HG03159 (cell line): Measurements from ENCODE around the gene SLC44A1.

Experiments used
- ATAC-seq: cut with Tn5 transposase; IDR thresholded peaks from one replicate; pipeline ENCODE4 v1.9.1; 2021; ENCODE audit warnings: mild to moderate bottlenecking, moderate library complexity; ENCODE audit not compliant: unreplicated experiment

The SLC44A1 gene

GRCh38 chr9:105455836-105456475 lies 211.5 kb downstream of the SLC44A1 start:
- no peak for ATAC-seq

GRCh38 chr9:105457560-105458294 lies 213.3 kb downstream of the SLC44A1 start:
- ATAC-seq = no peak

GRCh38 chr9:105458404-105458803 lies 214.0 kb downstream of the SLC44A1 start:
- no peak for ATAC-seq

- ATAC-seq = no peak
Measured at GRCh38 chr9:105459336-105459735, 214.9 kb downstream of the SLC44A1 start.

- ATAC-seq = no peak
Measured at GRCh38 chr9:105466898-105467455, 222.5 kb downstream of the SLC44A1 start.

- no peak for ATAC-seq
Measured at GRCh38 chr9:105468875-105469274, 224.4 kb downstream of the SLC44A1 start.

GRCh38 chr9:105473221-105473620 lies 228.8 kb downstream of the SLC44A1 start:
- ATAC-seq = no peak

GRCh38 chr9:105475302-105475701 lies 230.9 kb downstream of the SLC44A1 start:
- ATAC-seq = no peak

- no peak for ATAC-seq
Measured at GRCh38 chr9:105479846-105480245, 235.4 kb downstream of the SLC44A1 start.

- no peak for ATAC-seq
Measured at GRCh38 chr9:105483618-105484017, 239.2 kb downstream of the SLC44A1 start.

- ATAC-seq = no peak
Measured at GRCh38 chr9:105484226-105484625, 239.8 kb downstream of the SLC44A1 start.

GRCh38 chr9:105485131-105485530 lies 240.7 kb downstream of the SLC44A1 start:
- no peak for ATAC-seq
